ENCODE measurements around the gene MPRIP. TPM values are rescaled to one million over a fixed set of nuclear protein-coding genes. Genes with fewer than 3 reads are reported as not detected.
A peak's percentile ranks its signal among the peaks of the same experiment; 100 is the strongest.

Gene MPRIP
- total RNA-seq, 1 experiment from 2014 or later: 73.9 TPM

GRCh38 chr17:17196776-17197175 is 154.5 kb downstream of the MPRIP start:
- DNase-seq: no peak
- Histone ChIP-seq H3K36me3 (replicated peaks; ENCODE audit: control insufficient read depth, insufficient read depth, low read length) (no peaks in the 10 kb centered on the region), H3K4me3 (ENCODE audit: insufficient read depth, low read depth, low read length) (no peak overlapping the region), H3K27me3 (ENCODE audit: control insufficient read depth, insufficient read depth, low read length) (no peaks in the 10 kb centered on the region)

DNA sequence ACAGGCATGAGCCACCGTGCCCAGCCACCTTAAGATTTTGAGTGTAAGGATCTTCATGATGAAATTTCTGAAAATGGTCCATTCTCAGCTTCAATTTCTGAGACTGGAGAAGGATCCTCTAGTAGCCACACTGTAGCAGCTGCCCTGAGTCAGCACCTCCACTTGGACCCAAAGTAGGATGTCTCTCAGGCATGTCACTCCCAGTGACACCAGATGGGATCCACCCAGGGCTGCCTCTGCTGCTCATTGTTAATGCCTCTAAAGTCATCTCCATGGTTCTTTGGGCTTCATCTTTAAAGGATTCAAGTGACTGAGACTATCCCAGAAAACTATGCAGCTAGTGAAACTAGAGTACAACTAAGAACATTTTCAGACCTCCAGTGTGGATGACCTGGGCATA is 156.0 kb downstream of the MPRIP start:
- H3K4me3 ChIP-seq (ENCODE audit: insufficient read depth, low read depth, low read length): no peak overlapping the region
- H3K27me3 ChIP-seq (ENCODE audit: control insufficient read depth, insufficient read depth, low read length): no peaks in the 10 kb centered on the region
- no peaks in the 10 kb centered on the region; the same call in 1 of the 2 replicates for H3K36me3 ChIP-seq (replicated peaks; ENCODE audit: control insufficient read depth, insufficient read depth, low read length)
- DNase-seq: no peak

DNA sequence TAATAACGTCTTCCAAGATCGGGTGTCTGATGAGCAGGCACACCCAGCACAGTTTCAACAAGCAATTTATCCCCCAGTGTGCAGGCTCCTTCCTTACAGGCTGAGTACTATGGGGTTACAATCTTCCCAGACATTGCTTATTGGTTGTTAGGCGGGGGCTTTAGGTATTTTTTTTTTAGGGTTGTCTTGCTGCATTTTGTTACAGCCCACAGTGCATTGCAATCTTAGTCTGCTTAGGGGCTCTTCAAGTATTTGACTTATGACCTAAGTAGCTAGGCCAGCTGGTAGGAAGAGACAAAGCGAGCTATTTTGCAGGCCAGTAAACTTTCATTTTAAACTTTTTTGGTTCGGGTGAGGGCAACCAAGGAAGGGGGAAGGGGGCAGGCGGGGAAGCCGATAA is 158.1 kb downstream of the MPRIP start:
- DNase-seq: no peak
- H3K36me3 ChIP-seq (replicated peaks; ENCODE audit: control insufficient read depth, insufficient read depth, low read length): no peaks in the 10 kb centered on the region; the same call in 1 of the 2 replicates
- H3K4me3 ChIP-seq (ENCODE audit: insufficient read depth, low read depth, low read length): no peak overlapping the region
- no peaks in the 10 kb centered on the region for H3K27me3 ChIP-seq (ENCODE audit: control insufficient read depth, insufficient read depth, low read length)

DNA sequence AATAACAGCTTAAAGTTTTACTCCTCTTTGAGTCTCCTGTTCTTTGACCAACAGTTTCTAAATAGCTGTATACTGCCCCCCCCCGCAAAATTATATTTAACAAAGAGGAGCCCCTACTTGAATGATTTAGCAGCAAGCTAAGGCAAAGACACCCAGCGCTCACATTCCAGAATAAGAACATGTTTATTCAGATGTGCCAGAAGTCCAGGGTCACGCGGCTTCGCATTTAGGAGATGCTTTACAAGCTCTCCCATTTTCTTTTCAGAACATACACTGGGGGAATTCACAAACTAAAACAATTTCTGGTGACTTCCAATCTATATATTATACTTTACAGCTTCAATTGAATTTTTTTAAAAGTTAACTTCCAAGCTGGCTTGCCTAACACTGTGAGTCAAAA is 158.6 kb downstream of the MPRIP start:
- Histone ChIP-seq H3K4me3 (ENCODE audit: insufficient read depth, low read depth, low read length) (no peak overlapping the region), H3K36me3 (replicated peaks; ENCODE audit: control insufficient read depth, insufficient read depth, low read length) (no peaks in the 10 kb centered on the region; the same call in 1 of the 2 replicates), H3K27me3 (ENCODE audit: control insufficient read depth, insufficient read depth, low read length) (no peaks in the 10 kb centered on the region)
- DNase-seq: no peak

- no peak overlapping the region for H3K4me3 ChIP-seq (ENCODE audit: insufficient read depth, low read depth, low read length)
- no peaks in the 10 kb centered on the region for H3K27me3 ChIP-seq (ENCODE audit: control insufficient read depth, insufficient read depth, low read length)
- H3K36me3 ChIP-seq (replicated peaks; ENCODE audit: control insufficient read depth, insufficient read depth, low read length): no peaks in the 10 kb centered on the region; the same call in 1 of the 2 replicates
- DNase-seq: no peak
These were observed 159.0 kb downstream of the MPRIP start for GRCh38 chr17:17201271-17201670.

DNA sequence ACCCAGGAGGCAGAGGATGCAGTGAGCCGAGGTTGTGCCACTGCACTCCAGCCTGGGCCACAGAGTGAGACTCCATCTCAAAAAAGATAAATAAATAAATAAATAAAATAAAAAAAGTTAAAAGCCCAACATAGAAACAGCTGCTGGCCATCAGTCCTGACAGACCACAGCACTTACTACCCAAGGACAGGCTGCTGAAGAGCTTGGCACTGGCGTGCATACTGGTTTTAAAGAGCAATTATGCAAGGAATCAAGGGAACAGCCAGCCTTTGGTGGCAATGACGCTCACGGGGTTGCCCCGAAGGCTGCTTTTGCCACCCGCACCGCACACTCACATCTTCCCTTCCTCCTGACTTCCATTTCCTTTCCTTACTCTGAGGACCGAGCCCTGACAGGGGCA is 159.7 kb downstream of the MPRIP start:
- Histone ChIP-seq H3K4me3 (ENCODE audit: insufficient read depth, low read depth, low read length) (no peak overlapping the region), H3K27me3 (ENCODE audit: control insufficient read depth, insufficient read depth, low read length) (no peaks in the 10 kb centered on the region), H3K36me3 (replicated peaks; ENCODE audit: control insufficient read depth, insufficient read depth, low read length) (no peaks in the 10 kb centered on the region; the same call in 1 of the 2 replicates)
- no peak for DNase-seq

DNA sequence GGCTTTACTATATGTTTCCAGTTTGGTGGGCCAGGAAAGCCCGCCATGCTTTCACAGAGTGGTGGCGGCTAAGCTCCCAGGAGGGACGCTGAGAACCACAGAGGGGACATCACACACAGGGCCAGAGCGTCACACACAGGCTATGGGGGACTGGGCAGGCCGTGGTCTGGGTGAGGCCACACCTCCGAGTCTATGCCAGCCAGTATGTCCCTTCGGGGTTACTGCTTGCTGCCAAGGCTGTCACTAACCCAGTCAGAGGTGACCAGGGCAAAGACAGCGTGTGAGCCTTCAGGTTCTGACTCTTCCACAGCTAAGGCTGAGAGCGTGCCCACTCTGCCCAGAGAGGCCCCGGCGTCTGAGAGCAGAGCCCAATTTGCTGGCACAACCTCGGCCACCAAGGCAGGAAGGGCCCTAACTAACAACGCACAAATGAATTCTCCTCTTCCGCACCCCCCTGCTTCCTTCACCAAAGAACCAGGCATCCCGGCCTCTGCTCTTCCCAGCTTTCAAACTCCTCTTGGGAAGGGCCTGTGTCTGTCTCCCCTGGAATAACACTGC is 161.0 kb downstream of the MPRIP start:
- no peaks in the 10 kb centered on the region; the same call in 1 of the 2 replicates for H3K36me3 ChIP-seq (replicated peaks; ENCODE audit: control insufficient read depth, insufficient read depth, low read length)
- DNase-seq: no peak
- H3K27me3 ChIP-seq (ENCODE audit: control insufficient read depth, insufficient read depth, low read length): no peaks in the 10 kb centered on the region
- no peak overlapping the region for H3K4me3 ChIP-seq (ENCODE audit: insufficient read depth, low read depth, low read length)

GRCh38 chr17:17204041-17204591 is 161.9 kb downstream of the MPRIP start:
- Histone ChIP-seq H3K36me3 (replicated peaks; ENCODE audit: control insufficient read depth, insufficient read depth, low read length) (no peaks in the 10 kb centered on the region; the same call in 1 of the 2 replicates), H3K4me3 (ENCODE audit: insufficient read depth, low read depth, low read length) (no peak overlapping the region), H3K27me3 (ENCODE audit: control insufficient read depth, insufficient read depth, low read length) (no peaks in the 10 kb centered on the region)
- DNase-seq: peak; percentile 62

GRCh38 chr17:17204635-17205231 is 162.5 kb downstream of the MPRIP start:
- no peak overlapping the region for H3K4me3 ChIP-seq (ENCODE audit: insufficient read depth, low read depth, low read length)
- no peaks in the 10 kb centered on the region; the same call in 1 of the 2 replicates for H3K36me3 ChIP-seq (replicated peaks; ENCODE audit: control insufficient read depth, insufficient read depth, low read length)
- no peak for DNase-seq

DNA sequence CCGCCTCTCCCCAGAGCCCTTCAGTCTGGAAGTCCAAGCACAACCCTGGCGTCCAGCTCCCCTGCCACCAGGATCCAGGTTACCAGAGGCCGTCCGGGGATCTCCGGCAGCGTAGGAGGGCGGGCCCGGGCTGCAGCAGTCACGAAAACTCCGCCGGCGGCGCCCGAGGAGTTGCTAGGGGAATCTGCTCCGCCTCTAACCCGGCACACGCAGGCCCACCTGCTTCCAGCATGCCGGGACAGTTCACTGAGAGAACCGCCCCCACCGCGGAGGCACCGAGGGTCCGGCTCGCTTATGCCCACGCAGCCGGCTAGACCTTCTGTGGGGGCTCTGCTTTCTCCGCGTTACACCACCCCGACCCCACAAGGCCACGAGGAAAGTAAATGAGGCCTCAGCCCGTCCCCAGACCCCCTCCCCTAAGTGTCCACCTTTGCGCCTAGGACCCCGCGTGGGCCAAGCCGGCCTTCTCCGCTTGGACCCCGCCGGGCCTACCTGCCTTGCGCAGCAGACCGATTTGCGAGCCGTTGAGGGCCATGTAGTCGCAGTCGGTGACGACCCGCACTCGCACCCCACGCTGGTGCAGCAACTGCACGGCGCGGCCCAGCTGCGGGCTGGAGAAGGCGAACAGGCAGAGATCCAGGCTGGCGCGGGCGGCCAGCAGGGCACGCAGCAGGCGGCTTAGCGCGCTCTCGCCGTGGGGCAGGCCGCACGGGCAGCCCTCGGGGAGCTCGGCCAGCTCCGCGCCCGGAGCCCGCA is 163.3 kb downstream of the MPRIP start:
- H3K36me3 ChIP-seq (replicated peaks; ENCODE audit: control insufficient read depth, insufficient read depth, low read length): no peaks in the 10 kb centered on the region; the same call in 1 of the 2 replicates
- DNase-seq: peak; percentile 68
- no peak overlapping the region for H3K4me3 ChIP-seq (ENCODE audit: insufficient read depth, low read depth, low read length)
- H3K27me3 ChIP-seq (ENCODE audit: control insufficient read depth, insufficient read depth, low read length): no peaks in the 10 kb centered on the region

More at GRCh38 chr17:17204635-17205231, 162.5 kb downstream of the MPRIP start:
- H3K27me3 ChIP-seq (ENCODE audit: control insufficient read depth, insufficient read depth, low read length): no peaks in the 10 kb centered on the region

DNA sequence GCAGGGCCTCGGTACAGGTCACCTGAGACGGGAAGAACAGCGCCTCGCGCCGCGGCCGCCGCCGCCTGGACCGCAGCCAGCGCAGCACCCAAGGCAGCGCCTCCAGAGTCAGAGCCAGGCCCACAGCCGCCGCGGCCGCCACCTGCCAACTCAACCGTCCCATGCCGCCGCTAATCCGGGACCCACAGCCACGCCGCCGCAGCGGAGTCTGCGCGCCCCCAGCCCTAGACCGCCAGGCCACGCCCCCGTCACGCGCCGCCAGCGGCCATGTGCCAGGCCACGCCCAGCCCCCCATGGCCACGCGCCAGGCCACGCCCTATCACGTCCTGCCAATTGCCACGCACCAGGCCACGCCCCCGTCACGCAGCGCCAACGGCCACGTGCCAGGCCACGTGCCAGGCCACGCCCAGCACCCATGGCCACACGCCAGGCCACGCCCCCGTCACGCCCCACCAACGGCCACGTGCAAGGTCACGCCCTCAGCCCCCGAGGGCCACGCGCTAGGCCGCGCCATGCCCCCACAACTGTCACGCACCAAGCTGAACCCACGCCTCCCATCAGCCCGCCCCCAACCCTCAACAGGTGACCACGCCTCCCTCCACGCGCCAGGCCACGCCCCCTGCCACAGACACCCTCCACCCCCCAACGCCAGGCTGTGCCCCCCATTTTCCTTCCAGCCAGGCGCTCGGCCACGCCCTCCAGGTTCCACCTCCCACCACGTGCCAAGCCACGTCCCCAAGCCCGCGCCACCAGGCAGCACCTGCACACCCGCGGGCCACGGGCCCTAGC is 164.1 kb downstream of the MPRIP start, which contains the start of gene PLD6:
Gene PLD6, minus strand, starts transcription at position 210 of the 789 bp plus-strand sequence. Its CDS starts 47 bp downstream, at position 163.
- no peak within 1 kb of the TSS for H3K4me3 ChIP-seq (ENCODE audit: insufficient read depth, low read depth, low read length)
- no peaks in the 10 kb centered on the region for H3K27me3 ChIP-seq (ENCODE audit: control insufficient read depth, insufficient read depth, low read length)
- no peaks in the 10 kb centered on the region; the same call in 1 of the 2 replicates for H3K36me3 ChIP-seq (replicated peaks; ENCODE audit: control insufficient read depth, insufficient read depth, low read length)
- DNase-seq: peak; percentile 65

- Histone ChIP-seq H3K4me3 (ENCODE audit: insufficient read depth, low read depth, low read length) (no peak overlapping the region), H3K36me3 (replicated peaks; ENCODE audit: control insufficient read depth, insufficient read depth, low read length) (no peaks in the 10 kb centered on the region; the same call in 1 of the 2 replicates), H3K27me3 (ENCODE audit: control insufficient read depth, insufficient read depth, low read length) (no peaks in the 10 kb centered on the region)
- DNase-seq: no peak
These were observed 164.7 kb downstream of the MPRIP start for GRCh38 chr17:17206913-17207335.

GRCh38 chr17:17207998-17208397 is 165.7 kb downstream of the MPRIP start:
- Histone ChIP-seq H3K27me3 (ENCODE audit: control insufficient read depth, insufficient read depth, low read length) (no peaks in the 10 kb centered on the region), H3K4me3 (ENCODE audit: insufficient read depth, low read depth, low read length) (no peak overlapping the region), H3K36me3 (replicated peaks; ENCODE audit: control insufficient read depth, insufficient read depth, low read length) (peaks cover 3% of the 10 kb centered on the region)
- DNase-seq: no peak

DNA sequence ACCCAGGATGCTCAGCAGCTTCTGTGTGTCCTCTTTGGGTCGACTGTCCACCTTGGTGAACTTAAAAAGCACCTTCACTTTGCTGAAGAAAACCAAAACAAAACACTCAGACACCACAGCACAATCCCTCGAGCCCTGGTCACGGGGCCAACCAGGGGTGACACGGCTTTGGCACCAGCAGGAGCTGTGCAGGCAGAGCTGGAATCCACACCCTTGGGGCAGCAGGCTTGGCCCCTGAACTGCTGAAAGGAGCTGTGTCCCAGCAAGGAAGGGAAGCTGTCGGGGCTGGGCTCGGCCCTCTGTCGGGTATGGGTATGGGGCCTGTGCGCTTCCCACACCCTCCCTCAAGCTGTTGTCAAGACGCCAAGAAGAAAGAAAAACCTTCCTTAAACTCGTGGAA is 171.5 kb downstream of the MPRIP start:
- H3K36me3 ChIP-seq (replicated peaks; ENCODE audit: control insufficient read depth, insufficient read depth, low read length): peaks cover 23% of the 10 kb centered on the region

More for the DNA sequence above, 171.5 kb downstream of the MPRIP start:
- Histone ChIP-seq H3K27me3 (ENCODE audit: control insufficient read depth, insufficient read depth, low read length) (no peaks in the 10 kb centered on the region), H3K4me3 (ENCODE audit: insufficient read depth, low read depth, low read length) (no peak overlapping the region)
- no peak for DNase-seq
